ENCODE results near the gene SOS1. TPM values are rescaled to one million over a fixed set of nuclear protein-coding genes. Genes with fewer than 3 reads are reported as not detected.

The SOS1 gene
- total and polyA plus RNA-seq, 2 of the 13 experiments (the other 11 are each of a cell fraction or from before 2014, with no cell fraction given), result 20.8 to 60.4 TPM

DNA sequence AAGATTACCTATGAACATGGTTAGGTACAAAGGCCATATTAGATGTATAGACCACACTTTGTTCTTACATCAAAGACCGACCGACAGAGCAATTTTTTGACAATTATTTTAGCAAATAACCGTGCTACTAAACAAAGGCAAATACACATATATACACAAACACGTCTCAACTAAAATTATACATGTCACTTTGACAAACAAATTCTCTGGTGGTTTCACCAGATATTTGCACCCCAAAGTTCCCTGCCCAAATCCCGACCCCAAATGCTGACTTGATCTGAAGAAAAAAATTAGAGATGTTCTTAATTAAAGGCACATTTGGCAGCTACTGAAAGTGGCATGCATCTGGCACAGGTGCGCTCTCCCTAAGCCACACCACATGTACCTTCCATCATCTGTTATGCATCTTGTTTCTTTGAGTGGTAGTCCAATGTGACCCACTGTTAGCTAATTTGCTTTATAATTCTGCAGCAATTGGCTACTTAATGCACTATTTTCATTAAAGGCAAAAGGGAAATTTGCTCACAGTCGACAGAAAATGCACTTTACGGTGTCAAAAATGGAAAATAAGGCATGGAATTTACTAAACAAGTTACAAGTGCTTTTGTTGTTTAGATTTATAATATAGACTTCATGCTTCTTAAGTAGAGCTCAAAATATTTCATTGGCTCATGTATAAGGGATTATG, 139.0 kb downstream of the SOS1 start (continued):
- peak in 1 of 2 experiments; percentile 42; a peak in 2 of 4 replicates for TF ChIP-seq REST (IDR thresholded peaks at IDR 0.05; ENCODE audit: borderline replicate concordance in 1 of 2, low read depth in 1 of 2, low read length in 2 of 2)
- TF ChIP-seq, protein P1, sequence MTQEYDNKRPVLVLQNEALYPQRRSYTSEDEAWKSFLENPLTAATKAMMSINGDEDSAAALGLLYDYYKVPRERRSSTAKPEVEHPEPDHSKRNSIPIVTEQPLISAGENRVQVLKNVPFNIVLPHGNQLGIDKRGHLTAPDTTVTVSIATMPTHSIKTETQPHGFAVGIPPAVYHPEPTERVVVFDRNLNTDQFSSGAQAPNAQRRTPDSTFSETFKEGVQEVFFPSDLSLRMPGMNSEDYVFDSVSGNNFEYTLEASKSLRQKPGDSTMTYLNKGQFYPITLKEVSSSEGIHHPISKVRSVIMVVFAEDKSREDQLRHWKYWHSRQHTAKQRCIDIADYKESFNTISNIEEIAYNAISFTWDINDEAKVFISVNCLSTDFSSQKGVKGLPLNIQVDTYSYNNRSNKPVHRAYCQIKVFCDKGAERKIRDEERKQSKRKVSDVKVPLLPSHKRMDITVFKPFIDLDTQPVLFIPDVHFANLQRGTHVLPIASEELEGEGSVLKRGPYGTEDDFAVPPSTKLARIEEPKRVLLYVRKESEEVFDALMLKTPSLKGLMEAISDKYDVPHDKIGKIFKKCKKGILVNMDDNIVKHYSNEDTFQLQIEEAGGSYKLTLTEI (CRISPR knock-in tag; conservative IDR thresholded peaks at IDR 0.05), result no peak
- TF ChIP-seq SMAD3 (CRISPR knock-in tag; IDR thresholded peaks at IDR 0.05), result peak; percentile 66; the same call in 1 of the 2 replicates
- TF ChIP-seq, protein P2, sequence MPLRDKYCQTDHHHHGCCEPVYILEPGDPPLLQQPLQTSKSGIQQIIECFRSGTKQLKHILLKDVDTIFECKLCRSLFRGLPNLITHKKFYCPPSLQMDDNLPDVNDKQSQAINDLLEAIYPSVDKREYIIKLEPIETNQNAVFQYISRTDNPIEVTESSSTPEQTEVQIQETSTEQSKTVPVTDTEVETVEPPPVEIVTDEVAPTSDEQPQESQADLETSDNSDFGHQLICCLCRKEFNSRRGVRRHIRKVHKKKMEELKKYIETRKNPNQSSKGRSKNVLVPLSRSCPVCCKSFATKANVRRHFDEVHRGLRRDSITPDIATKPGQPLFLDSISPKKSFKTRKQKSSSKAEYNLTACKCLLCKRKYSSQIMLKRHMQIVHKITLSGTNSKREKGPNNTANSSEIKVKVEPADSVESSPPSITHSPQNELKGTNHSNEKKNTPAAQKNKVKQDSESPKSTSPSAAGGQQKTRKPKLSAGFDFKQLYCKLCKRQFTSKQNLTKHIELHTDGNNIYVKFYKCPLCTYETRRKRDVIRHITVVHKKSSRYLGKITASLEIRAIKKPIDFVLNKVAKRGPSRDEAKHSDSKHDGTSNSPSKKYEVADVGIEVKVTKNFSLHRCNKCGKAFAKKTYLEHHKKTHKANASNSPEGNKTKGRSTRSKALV (CRISPR knock-in tag; IDR thresholded peaks at IDR 0.05), result no peak
- peak; percentile 96 for TF ChIP-seq FOXP4 (CRISPR knock-in tag; IDR thresholded peaks at IDR 0.05)
- no peak for TF ChIP-seq KLF13 (CRISPR knock-in tag; IDR thresholded peaks at IDR 0.05)
- TF ChIP-seq DPF2 (CRISPR knock-in tag; IDR thresholded peaks at IDR 0.05; ENCODE audit: borderline replicate concordance, low read depth), result peak; percentile 87; the same call in 1 of the 2 replicates
- no peak for TF ChIP-seq SMARCE1 (IDR thresholded peaks at IDR 0.05; ENCODE audit: borderline replicate concordance)
- peak; percentile 48; the same call in 1 of the 2 replicates for TF ChIP-seq ESRRA (CRISPR knock-in tag; IDR thresholded peaks at IDR 0.05; ENCODE audit: low read depth)
- TF ChIP-seq MAFF (IDR thresholded peaks at IDR 0.05; ENCODE audit: low read depth, low read length), result peak; percentile 23; the same call in 1 of the 2 replicates
- no peak for TF ChIP-seq SIN3A (IDR thresholded peaks at IDR 0.05; ENCODE audit: borderline replicate concordance, low read depth, low read length)
- peak; percentile 81 for TF ChIP-seq MED1 (CRISPR knock-in tag; IDR thresholded peaks at IDR 0.05)
- TF ChIP-seq, protein P3, sequence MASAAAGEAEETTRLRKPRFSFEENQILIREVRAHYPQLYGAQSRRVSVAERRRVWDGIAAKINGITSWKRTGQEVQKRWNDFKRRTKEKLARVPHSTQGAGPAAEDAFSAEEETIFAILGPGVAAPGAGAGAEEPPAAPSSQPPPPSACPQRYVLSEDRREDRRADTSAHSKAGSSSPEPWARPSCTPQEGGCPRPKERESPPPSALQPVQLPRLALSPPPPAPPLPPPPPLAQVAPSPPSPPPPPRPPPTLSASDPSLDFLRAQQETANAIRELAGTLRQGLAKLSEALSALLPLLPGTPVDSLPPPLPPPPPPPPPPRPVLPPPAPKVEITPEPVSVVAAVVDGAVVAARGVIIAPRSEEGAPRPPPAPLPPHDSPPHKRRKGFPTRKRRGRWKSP (CRISPR knock-in tag; IDR thresholded peaks at IDR 0.05), result peak; percentile 35; the same call in 1 of the 2 replicates
- TF ChIP-seq ZFP62 (CRISPR knock-in tag; IDR thresholded peaks at IDR 0.05), result no peak
- TF ChIP-seq, protein P4, sequence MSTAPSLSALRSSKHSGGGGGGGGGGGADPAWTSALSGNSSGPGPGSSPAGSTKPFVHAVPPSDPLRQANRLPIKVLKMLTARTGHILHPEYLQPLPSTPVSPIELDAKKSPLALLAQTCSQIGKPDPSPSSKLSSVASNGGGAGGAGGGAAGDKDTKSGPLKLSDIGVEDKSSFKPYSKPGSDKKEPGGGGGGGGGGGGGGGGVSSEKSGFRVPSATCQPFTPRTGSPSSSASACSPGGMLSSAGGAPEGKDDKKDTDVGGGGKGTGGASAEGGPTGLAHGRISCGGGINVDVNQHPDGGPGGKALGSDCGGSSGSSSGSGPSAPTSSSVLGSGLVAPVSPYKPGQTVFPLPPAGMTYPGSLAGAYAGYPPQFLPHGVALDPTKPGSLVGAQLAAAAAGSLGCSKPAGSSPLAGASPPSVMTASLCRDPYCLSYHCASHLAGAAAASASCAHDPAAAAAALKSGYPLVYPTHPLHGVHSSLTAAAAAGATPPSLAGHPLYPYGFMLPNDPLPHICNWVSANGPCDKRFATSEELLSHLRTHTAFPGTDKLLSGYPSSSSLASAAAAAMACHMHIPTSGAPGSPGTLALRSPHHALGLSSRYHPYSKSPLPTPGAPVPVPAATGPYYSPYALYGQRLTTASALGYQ (CRISPR knock-in tag; IDR thresholded peaks at IDR 0.05), result peak; percentile 85

Measured in HepG2 (cell line).